HG03571 (cell line): ENCODE data around the gene MTPN.
A peak's percentile ranks its signal among the peaks of the same experiment; 100 is the strongest.

Experiments
- ATAC-seq: cut with Tn5 transposase; IDR thresholded peaks from one replicate; pipeline ENCODE4 v1.9.1; 2021; ENCODE audit not compliant: unreplicated experiment

The MTPN gene

GRCh38 chr7:135977007-135977741 is at the start of gene MTPN:
Gene MTPN, minus strand, starts transcription at chr7:135977359. Its CDS starts 259 bp downstream, at chr7:135977100.
- peak; percentile 52 for ATAC-seq

DNA sequence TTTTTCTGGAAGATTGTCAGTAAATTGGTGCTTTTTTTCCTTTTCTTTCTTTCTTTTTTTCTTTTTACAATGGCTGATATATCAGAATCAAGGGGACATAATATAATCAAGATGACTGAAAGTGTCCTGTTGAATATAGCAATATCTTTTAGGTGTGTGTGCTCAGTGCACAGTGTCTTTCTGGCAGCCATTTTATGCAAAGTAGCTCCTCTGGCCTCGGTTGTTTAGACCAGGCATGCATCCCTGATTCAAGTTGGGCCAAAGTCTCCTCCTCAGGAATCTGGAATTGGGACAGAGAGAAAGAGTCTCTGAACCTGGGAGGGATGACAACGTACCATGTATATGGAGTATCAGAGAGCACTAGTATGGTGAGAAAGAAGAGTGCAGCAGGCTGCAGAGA is 49.0 kb upstream of the MTPN start:
- ATAC-seq, result no peak

- ATAC-seq, result no peak
Measured at GRCh38 chr7:136023134-136023869, 46.1 kb upstream of the MTPN start.

DNA sequence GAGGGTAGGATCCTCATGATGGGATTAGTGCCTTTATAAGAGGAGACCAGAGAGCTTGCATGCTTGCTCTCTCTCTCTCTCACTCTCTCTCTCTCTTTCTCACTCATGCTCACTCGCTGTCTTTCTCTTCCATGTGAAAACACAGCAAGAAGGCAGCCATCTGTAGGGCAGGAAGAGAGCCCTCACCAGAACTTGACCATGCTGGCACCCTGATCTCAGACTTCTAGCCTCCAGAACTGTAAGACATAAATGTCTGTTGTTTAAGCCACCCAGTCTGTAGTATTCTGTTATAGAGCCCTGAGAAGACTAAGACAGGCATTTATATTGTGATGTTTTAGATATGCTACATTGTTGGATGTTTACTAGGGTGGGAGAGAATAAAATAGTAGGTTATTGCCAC is 43.4 kb upstream of the MTPN start:
- ATAC-seq, result no peak

- ATAC-seq, result no peak
Measured at GRCh38 chr7:136018104-136018503, 40.9 kb upstream of the MTPN start.

DNA sequence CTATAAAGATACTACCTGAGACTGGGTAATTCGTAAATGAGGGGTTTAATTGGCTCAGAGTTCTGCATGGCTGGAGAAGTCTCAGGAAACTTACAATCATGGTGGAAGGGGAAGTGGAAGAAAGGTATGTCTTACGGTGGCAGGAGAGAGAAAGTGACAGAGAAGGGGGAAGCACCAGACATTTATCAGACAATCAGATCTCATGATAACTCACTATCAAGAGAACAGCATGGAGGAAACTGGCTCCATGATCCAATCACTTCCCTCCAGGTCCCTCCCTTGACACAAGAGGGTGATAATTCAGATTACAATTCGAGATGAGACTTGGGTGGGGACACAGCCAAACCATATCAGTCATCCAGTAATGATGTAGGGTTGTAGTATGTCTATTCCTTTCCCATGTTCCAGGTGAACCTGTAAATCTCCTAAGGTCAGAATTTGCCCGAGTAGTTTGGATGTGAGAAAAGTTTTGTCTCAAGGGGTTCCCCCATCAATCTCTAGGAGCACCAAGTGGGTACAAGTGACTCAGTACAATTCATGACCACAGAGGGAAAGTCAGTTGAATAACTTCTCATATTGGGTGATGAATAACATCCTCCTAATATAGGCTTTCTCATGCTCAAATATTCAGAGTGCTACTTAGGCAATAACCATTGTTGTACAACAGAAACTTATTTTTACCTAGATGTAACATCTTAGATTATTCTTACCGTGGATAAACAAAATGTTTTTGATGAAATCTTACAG is 39.7 kb upstream of the MTPN start:
- no peak for ATAC-seq

DNA sequence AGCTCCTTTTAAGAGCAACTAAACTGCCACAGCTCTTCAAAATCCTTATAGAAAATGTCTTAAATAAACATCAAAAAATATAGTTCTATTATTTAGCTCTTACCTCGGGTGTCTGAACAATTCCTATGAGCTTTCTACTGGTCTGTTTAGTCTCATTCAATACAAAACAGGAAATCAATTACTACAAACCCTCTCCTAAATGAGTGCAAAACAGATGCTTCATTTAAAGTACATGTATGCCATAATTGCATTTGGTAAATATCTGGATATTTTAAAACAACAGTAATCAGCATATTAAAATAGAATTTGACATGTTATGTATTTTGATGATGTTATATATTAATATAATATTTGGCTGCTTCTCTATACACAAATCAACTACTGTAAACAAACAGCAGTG is 38.5 kb upstream of the MTPN start:
- no peak for ATAC-seq

- no peak for ATAC-seq
Measured at GRCh38 chr7:136014659-136015058, 37.5 kb upstream of the MTPN start.

- no peak for ATAC-seq
Measured at GRCh38 chr7:136012238-136012637, 35.1 kb upstream of the MTPN start.

DNA sequence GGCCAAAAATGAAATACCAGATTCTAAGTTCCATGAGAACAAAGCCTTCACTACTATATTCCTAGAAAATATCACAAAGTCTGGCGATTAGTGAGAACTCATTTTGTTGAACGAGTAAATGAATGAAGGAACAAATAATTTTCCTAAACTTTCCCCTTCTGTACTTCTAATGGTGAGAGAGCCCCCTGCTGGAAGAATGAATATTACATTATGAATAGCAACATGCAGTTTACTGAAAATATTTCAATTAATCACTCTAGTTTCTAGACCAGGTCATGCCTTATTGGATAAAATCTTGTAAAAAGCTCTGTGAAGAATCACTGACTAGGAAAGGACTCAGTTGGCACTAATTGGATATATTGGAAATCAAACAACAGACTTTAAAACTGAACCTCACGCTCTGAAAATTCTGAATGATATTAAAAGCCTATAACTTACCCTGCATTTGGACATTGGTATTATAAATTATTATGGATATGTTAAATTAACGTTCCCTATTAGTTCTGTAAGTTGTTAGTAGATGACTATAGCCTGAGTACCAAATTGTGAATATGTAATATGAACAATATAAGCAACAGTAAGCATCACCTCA is 32.4 kb upstream of the MTPN start:
- ATAC-seq, result no peak

DNA sequence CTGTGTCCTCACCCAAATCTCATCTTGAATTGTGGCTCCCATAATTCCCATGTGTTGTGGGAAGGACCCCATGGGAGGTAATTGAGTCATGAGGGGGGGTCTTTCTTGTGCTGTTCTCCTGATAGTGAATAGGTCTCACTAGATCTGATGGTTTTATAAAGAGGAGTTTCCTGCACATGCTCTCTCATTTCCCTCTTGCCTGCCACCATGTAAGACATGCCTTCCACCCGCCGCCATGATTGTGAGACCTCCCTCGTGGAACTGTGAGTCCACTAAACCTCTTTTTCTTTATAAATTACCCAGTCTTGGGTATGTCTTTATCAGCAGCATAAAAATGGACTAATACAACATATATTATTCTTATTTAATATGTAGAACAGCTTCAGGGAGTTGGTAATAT is 29.0 kb upstream of the MTPN start:
- no peak for ATAC-seq

GRCh38 chr7:136004083-136004482 is 26.9 kb upstream of the MTPN start:
- ATAC-seq, result no peak

DNA sequence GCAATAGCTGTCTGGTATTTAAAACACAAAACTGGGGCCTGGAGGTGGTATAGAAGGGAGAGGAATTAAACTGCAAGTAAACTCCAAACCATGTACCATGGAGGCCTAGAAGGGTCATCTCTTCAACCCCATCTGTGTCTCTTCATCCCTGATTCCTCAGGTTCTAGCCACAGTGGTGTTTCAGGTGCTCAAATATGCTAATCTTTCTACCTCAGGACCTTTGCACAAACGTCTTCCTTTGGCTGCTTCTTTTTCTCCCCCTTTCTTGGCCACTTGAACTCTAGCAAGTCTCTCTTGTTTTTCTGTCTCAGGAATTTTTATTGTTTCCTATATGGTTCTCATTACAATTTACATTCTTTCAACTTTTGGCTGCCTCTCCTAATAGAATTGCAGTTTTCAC is 25.6 kb upstream of the MTPN start:
- no peak for ATAC-seq

GRCh38 chr7:136000288-136000913 is 23.2 kb upstream of the MTPN start:
- no peak for ATAC-seq

DNA sequence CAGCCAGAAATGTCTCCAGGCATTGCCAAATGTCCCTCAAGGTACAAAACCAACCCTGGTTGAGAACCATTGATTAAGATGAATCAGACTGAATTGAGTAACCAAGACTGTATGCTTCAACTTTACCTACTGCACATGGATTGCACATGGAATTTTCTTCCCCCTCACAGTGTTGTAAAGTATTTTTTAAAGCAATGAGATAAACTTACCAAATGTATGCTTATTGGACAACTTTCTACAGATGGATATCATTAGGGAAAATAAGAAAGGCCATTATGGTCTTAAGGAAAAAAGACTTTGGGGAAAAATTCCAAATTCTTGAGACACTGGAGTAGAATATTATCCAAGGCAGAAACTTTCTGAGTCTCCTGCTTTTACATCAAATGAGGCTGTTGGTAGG is 20.9 kb upstream of the MTPN start:
- ATAC-seq, result no peak

- no peak for ATAC-seq
Measured at GRCh38 chr7:135995748-135996147, 18.6 kb upstream of the MTPN start.

DNA sequence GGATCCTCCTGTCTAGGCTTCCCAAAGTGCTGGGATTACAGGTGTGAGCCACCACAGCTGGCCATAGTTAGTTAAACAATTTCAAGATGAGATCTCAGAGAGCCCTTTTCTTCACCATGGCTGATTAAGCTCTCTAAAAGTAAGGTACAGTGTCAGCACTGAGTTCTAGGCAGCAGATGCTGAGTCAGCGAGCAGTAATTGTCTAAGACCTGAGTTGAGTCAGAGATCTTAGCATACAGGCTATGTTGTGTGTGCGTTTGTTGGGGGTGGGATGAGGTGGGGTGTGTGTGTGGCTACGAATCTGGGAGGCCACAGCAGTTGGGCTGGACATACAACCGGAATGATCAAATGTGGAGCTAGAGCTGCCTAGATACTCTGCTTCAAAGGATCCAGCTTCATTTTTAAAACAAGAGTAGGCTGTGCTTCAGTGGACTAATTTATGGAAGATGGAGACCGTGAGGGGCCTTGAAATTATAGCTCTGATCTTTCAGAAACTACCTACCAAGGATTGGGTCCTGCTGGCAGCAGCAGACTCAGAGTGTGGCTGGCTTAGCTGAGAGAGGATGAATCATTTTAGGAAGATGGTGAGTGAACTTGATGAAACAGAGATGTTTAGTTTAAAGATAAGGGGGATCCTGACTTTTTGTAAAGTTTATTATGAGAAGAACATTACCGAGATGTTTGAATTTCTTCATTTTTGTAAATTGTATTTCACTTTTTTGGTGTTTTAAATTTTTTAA is 17.5 kb upstream of the MTPN start:
- ATAC-seq, result no peak

- peak; percentile 50 for ATAC-seq
Measured at GRCh38 chr7:135993950-135994349, 16.8 kb upstream of the MTPN start.

DNA sequence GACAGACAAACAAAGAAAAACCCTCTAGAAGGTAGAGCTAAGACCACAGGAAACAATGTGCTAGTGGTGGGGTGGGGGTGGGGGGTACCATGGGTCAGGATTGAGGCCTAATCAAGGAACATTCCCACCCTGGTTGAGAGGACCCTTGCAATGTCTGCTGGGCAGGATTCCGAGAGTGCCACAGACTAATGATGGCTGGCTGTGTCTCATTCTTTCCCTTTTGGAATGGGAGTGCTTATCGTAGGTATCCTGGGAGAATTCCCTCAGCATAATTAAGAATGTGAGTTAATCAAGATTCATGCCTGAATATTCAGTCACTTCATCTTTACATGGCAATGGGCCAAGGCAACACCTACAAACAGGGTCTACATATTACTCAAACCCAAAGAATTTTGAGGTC is 14.7 kb upstream of the MTPN start:
- no peak for ATAC-seq

GRCh38 chr7:135991322-135991721 is 14.2 kb upstream of the MTPN start:
- no peak for ATAC-seq
